ENCODE data around the gene CUX1.

CUX1 gene

DNA sequence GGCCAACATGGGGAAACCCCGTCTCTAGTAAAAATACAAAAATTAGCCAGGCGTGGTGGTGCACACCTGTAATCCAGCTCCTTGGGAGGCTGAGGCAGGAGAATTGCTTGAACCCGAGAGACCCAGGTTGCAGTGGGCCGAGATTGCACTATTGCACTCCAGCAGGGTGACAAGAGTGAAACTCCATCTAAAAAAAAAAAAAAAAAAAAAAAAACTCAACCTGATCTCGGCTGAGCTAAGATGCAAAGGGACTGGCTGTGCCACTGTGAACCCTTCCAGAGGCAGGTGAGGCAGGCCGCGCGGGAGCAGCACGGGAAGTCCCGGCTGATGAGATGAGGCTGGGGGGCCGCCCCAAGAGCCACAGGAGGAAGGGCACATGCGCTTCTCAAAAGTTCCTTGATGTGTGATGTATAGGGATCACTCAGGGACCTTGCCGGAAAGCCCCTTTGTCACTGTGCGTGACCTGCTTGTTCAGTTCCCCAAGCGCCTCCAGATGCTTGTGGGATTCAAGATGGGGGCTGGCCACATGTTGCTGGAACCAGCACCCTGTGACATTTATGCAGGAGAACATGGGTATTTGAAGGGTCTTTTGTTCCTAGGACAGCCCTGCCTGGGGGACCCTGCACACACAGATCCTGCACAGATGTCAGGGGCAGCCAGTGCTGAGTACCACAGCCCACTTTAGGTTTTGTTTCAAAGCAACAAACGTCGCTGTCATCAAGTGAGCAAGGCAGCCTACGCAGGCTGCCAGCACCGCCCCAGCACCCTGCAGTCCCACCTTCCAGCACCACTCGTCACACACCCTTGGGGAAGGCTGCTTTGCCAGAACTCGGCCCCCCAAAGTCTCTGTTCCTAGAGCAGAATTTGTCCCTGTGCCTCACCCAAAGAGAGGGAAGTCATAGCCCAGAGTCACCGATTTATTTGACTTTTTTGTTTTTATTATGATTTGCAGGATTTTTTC, 394.4 kb downstream of the CUX1 start:
- Histone ChIP-seq H3K4me3 (ENCODE audit: low read depth in 1 of 2, low read length in 2 of 2) (no peak overlapping the region), H3K4me1 (ENCODE audit: insufficient read depth, low read length) (no peaks in the 10 kb centered on the region), H3K79me2 (ENCODE audit: insufficient read depth, low read length) (no peaks in the 10 kb centered on the region), H3K27ac (ENCODE audit: low read length) (no peak overlapping the region), H3K9me3 (ENCODE audit: insufficient read depth, low read length, severe bottlenecking) (no peaks in the 10 kb centered on the region), H3K9ac (ENCODE audit: low read depth, low read length) (no peak overlapping the region), H3K4me2 (ENCODE audit: insufficient read depth, low read length) (no peak overlapping the region), H2AFZ (ENCODE audit: low read depth, low read length) (no peak overlapping the region), H4K20me1 (ENCODE audit: insufficient read depth, low read length) (peaks cover 3% of the 10 kb centered on the region; the same call in 1 of the 2 replicates), H3K36me3 (ENCODE audit: insufficient read depth, low read length) (peaks cover 76% of the 10 kb centered on the region), H3K27me3 (ENCODE audit: insufficient read depth, low read length, poor library complexity) (no peaks in the 10 kb centered on the region)
- no peak for TF ChIP-seq EZH2 (IDR thresholded peaks at IDR 0.05; ENCODE audit: borderline replicate concordance, low read depth, low read length, severe bottlenecking)
- TF ChIP-seq, protein P1, sequence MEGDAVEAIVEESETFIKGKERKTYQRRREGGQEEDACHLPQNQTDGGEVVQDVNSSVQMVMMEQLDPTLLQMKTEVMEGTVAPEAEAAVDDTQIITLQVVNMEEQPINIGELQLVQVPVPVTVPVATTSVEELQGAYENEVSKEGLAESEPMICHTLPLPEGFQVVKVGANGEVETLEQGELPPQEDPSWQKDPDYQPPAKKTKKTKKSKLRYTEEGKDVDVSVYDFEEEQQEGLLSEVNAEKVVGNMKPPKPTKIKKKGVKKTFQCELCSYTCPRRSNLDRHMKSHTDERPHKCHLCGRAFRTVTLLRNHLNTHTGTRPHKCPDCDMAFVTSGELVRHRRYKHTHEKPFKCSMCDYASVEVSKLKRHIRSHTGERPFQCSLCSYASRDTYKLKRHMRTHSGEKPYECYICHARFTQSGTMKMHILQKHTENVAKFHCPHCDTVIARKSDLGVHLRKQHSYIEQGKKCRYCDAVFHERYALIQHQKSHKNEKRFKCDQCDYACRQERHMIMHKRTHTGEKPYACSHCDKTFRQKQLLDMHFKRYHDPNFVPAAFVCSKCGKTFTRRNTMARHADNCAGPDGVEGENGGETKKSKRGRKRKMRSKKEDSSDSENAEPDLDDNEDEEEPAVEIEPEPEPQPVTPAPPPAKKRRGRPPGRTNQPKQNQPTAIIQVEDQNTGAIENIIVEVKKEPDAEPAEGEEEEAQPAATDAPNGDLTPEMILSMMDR (IDR thresholded peaks at IDR 0.05; ENCODE audit: borderline replicate concordance, extremely low read depth, low read length, poor library complexity, severe bottlenecking), result no peak
- no peak for DNase-seq
- no peak for ATAC-seq (ENCODE audit: insufficient read depth, low read depth)

DNA sequence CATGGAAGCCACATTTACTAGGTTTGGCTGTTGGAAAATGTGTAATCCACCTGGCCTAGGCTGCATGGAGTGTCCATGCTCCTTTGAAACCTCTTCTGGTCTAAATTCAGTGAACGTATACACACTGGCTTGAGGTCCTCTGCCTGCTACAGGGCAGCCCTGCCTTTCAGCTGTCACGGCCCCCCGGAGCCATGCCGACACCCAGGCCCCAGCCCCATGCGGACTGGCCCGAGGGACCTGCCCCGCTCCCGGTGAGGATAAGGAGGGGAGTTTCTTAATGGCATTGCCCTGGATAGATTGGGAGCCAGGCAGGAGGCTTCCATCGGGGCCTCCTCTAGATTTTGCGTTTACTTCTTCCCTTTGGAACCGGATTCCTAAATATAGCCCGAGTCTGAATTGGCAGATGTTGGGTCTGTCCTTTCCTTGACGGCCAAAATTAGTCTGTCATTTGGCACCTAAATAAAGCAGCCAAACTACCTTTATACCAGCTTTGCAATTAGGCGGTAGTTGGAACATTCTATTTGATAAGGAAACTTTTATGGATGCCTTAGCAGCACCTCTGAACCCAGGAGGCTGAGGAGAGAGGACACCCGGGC, 397.1 kb downstream of the CUX1 start:
- H3K9me3 ChIP-seq (ENCODE audit: insufficient read depth, low read length, severe bottlenecking), result no peaks in the 10 kb centered on the region
- H3K9ac ChIP-seq (ENCODE audit: low read depth, low read length), result no peak overlapping the region
- no peak overlapping the region for H3K27ac ChIP-seq (ENCODE audit: low read length)
- TF ChIP-seq EZH2 (IDR thresholded peaks at IDR 0.05; ENCODE audit: borderline replicate concordance, low read depth, low read length, severe bottlenecking), result no peak
- TF ChIP-seq, protein P1 (IDR thresholded peaks at IDR 0.05; ENCODE audit: borderline replicate concordance, extremely low read depth, low read length, poor library complexity, severe bottlenecking), result no peak
- H3K79me2 ChIP-seq (ENCODE audit: insufficient read depth, low read length), result no peaks in the 10 kb centered on the region
- no peak for ATAC-seq (ENCODE audit: insufficient read depth, low read depth)
- peaks cover 5% of the 10 kb centered on the region; the same call in 1 of the 2 replicates for H4K20me1 ChIP-seq (ENCODE audit: insufficient read depth, low read length)
- DNase-seq, result no peak
- H3K4me3 ChIP-seq (ENCODE audit: low read depth in 1 of 2, low read length in 2 of 2), result no peak overlapping the region
- H3K27me3 ChIP-seq (ENCODE audit: insufficient read depth, low read length, poor library complexity), result no peaks in the 10 kb centered on the region
- no peak overlapping the region for H3K4me2 ChIP-seq (ENCODE audit: insufficient read depth, low read length)
- H3K4me1 ChIP-seq (ENCODE audit: insufficient read depth, low read length), result no peaks in the 10 kb centered on the region
- H2AFZ ChIP-seq (ENCODE audit: low read depth, low read length), result no peak overlapping the region
- peaks cover 74% of the 10 kb centered on the region for H3K36me3 ChIP-seq (ENCODE audit: insufficient read depth, low read length)

DNA sequence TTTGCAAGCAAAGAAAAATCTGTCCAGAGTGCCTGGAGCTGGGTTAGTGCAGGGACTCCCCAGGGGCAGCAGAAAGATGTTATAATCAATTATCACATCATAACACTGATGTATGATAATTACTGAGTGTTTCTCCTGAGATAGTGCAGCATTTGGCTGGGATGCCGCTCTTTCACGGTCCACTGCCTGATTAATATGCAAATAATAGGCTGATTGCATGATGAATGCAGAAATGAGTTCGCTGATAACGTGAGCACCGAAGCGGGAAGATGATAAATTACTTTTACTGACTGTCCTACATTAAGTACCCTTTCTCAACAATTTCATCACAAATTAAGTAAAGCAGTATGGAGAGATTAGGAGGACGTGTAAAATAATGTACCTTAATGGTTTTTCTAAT, 397.8 kb downstream of the CUX1 start:
- Histone ChIP-seq H3K4me2 (ENCODE audit: insufficient read depth, low read length) (no peak overlapping the region), H3K9ac (ENCODE audit: low read depth, low read length) (no peak overlapping the region), H3K27me3 (ENCODE audit: insufficient read depth, low read length, poor library complexity) (no peaks in the 10 kb centered on the region), H3K36me3 (ENCODE audit: insufficient read depth, low read length) (peaks cover 71% of the 10 kb centered on the region), H3K79me2 (ENCODE audit: insufficient read depth, low read length) (no peaks in the 10 kb centered on the region), H3K4me3 (ENCODE audit: low read depth in 1 of 2, low read length in 2 of 2) (no peak overlapping the region), H3K9me3 (ENCODE audit: insufficient read depth, low read length, severe bottlenecking) (no peaks in the 10 kb centered on the region), H2AFZ (ENCODE audit: low read depth, low read length) (no peak overlapping the region), H4K20me1 (ENCODE audit: insufficient read depth, low read length) (peaks cover 5% of the 10 kb centered on the region; the same call in 1 of the 2 replicates), H3K27ac (ENCODE audit: low read length) (no peak overlapping the region), H3K4me1 (ENCODE audit: insufficient read depth, low read length) (no peaks in the 10 kb centered on the region)
- DNase-seq, result no peak
- TF ChIP-seq, protein P1 (IDR thresholded peaks at IDR 0.05; ENCODE audit: borderline replicate concordance, extremely low read depth, low read length, poor library complexity, severe bottlenecking), result no peak
- TF ChIP-seq EZH2 (IDR thresholded peaks at IDR 0.05; ENCODE audit: borderline replicate concordance, low read depth, low read length, severe bottlenecking), result no peak
- ATAC-seq (ENCODE audit: insufficient read depth, low read depth), result no peak
